Smooth muscle cell (in vitro differentiated cells): ENCODE results near the gene IFITM2. TPM values are rescaled to one million over a fixed set of nuclear protein-coding genes. Genes with fewer than 3 reads are reported as not detected.
"Not testable (repeated sequence)": the region's sequence is repeated elsewhere in the genome, so short reads cannot be mapped to it uniquely, and the experiment has no call there.

ENCODE experiments used
- DNase-seq: peaks from one replicate; lab custom pipeline; 2025; ENCODE audit not compliant: unreplicated experiment; lab: John Stamatoyannopoulos, UW
- H2AFZ ChIP-seq: fragments of 200-600 bp; sonication (generic); 2 replicates; pipeline ENCODE4 v1.6.0; 2016; ENCODE audit warnings: antibody characterized with exemption, low read depth, mild to moderate bottlenecking
- H3F3A ChIP-seq: fragments of 200-600 bp; sonication (generic); 2 replicates; pipeline ENCODE4 v1.6.0; 2017; ENCODE audit warnings: antibody characterized with exemption, low read depth
- H3K27ac ChIP-seq: fragments of 200-600 bp; sonication (generic); 2 replicates; pipeline ENCODE4 v1.5.1; 2016; ENCODE audit warnings: low read depth, mild to moderate bottlenecking
- H3K27me3 ChIP-seq: fragments of 200-600 bp; sonication (generic); 2 replicates; pipeline ENCODE4 v1.6.1; 2016; ENCODE audit warnings: low read depth, mild to moderate bottlenecking
- H3K36me3 ChIP-seq: fragments of 200-600 bp; sonication (generic); 2 replicates; pipeline ENCODE4 v1.5.1; 2016; ENCODE audit warnings: low read depth
- H3K4me1 ChIP-seq: fragments of 200-600 bp; sonication (generic); 2 replicates; pipeline ENCODE4 v1.5.1; 2016; ENCODE audit warnings: low read depth
- H3K4me2 ChIP-seq: fragments of 200-600 bp; sonication (generic); 2 replicates; pipeline ENCODE4 v1.6.0; 2016; ENCODE audit warnings: mild to moderate bottlenecking
- H3K4me3 ChIP-seq: fragments of 200-600 bp; sonication (generic); 2 replicates; pipeline ENCODE4 v1.5.1; 2016; ENCODE audit warnings: mild to moderate bottlenecking
- H3K79me2 ChIP-seq: fragments of 200-600 bp; sonication (generic); 2 replicates; pipeline ENCODE4 v1.6.0; 2016; ENCODE audit warnings: low read depth, mild to moderate bottlenecking
- H3K9ac ChIP-seq: fragments of 200-600 bp; sonication (generic); 2 replicates; pipeline ENCODE4 v1.6.0; 2016; ENCODE audit warnings: low read depth
- H3K9me3 ChIP-seq: fragments of 200-600 bp; sonication (generic); replicated peaks from 2 replicates; pipeline ENCODE4 v1.5.1; 2016; ENCODE audit warnings: low read depth
- H4K20me1 ChIP-seq: fragments of 200-600 bp; sonication (generic); 2 replicates; pipeline ENCODE4 v1.6.0; 2016; ENCODE audit warnings: low read depth
- CTCF ChIP-seq: fragments of 200-600 bp; sonication (generic); IDR thresholded peaks from 2 replicates; pipeline ENCODE4 v1.5.1; 2017; ENCODE audit warnings: borderline replicate concordance, mild to moderate bottlenecking, antibody characterized with exemption; ENCODE audit not compliant: insufficient read depth, poor library complexity, severe bottlenecking
- WGBS: methylation state at CpG from one replicate; pipeline ENCODE4 v1.1.7; 2016; ENCODE audit warnings: low lambda C conversion rate; 5-methylcytosine and 5-hydroxymethylcytosine counted together
- polyA plus RNA-seq: library from polyadenylated mRNA; unstranded; fragments of >200 nt; fragmentation: Nextera tagmentation; extraction: Ambion mirVana; gene quantifications from 2 replicates; pipeline ENCODE4 v1.2.1, GENCODE V29; 2016
- total RNA-seq: library from RNA; depleted of rRNA; stranded (reverse); fragments of >200 nt; gene quantifications from 2 replicates; pipeline ENCODE4 v1.2.3, GENCODE V29; 2014

Gene IFITM2
- total and polyA plus RNA-seq, 2 experiments from 2014 or later: 210 to 1,486 TPM

GRCh38 chr11:285021-285893 lies 22.4 kb upstream of the IFITM2 start:
- no peak overlapping the region for H3K4me2 ChIP-seq
- H3K4me1 ChIP-seq: peaks cover 10% of the 10 kb centered on the region
- peaks cover 5% of the 10 kb centered on the region for H3K27me3 ChIP-seq
- H4K20me1 ChIP-seq: no peaks in the 10 kb centered on the region
- DNase-seq: no peak
- no peaks in the 10 kb centered on the region for H3K36me3 ChIP-seq
- H3K79me2 ChIP-seq: no peaks in the 10 kb centered on the region
- no peaks in the 10 kb centered on the region for H3F3A ChIP-seq
- H2AFZ ChIP-seq: no peak overlapping the region
- 93% methylated on average over 25 of the region's 29 CpGs for WGBS
- no peak overlapping the region for H3K4me3 ChIP-seq
- no peaks in the 10 kb centered on the region for H3K9me3 ChIP-seq
- TF ChIP-seq CTCF: no peak
- no peak overlapping the region for H3K27ac ChIP-seq
- no peak overlapping the region for H3K9ac ChIP-seq

GRCh38 chr11:285894-286220 lies 21.8 kb upstream of the IFITM2 start:
- Histone ChIP-seq H3F3A (no peaks in the 10 kb centered on the region), H3K27ac (no peak overlapping the region), H3K4me2 (no peak overlapping the region), H3K4me1 (peaks cover 10% of the 10 kb centered on the region), H3K79me2 (no peaks in the 10 kb centered on the region), H3K27me3 (peaks cover 5% of the 10 kb centered on the region), H3K9me3 (no peaks in the 10 kb centered on the region), H3K9ac (no peak overlapping the region), H2AFZ (no peak overlapping the region), H3K36me3 (no peaks in the 10 kb centered on the region), H3K4me3 (no peak overlapping the region), H4K20me1 (no peaks in the 10 kb centered on the region)
- no peak for TF ChIP-seq CTCF
- 90% methylated on average over 8 of the region's 8 CpGs for WGBS
- no peak for DNase-seq

GRCh38 chr11:286977-287820 lies 20.4 kb upstream of the IFITM2 start:
- not testable (repeated sequence) for H3K27ac ChIP-seq, H4K20me1 ChIP-seq, DNase-seq, H3K9ac ChIP-seq, H3K27me3 ChIP-seq, H3K4me1 ChIP-seq, H3K4me2 ChIP-seq, H3F3A ChIP-seq, H3K79me2 ChIP-seq, H3K9me3 ChIP-seq, H3K36me3 ChIP-seq, H3K4me3 ChIP-seq, H2AFZ ChIP-seq
- 93% methylated on average over 25 of the region's 27 CpGs for WGBS

GRCh38 chr11:287821-288477 lies 19.7 kb upstream of the IFITM2 start:
- H3K27ac ChIP-seq: no peak overlapping the region
- DNase-seq: no peak
- no peaks in the 10 kb centered on the region for H3F3A ChIP-seq
- no peaks in the 10 kb centered on the region for H3K27me3 ChIP-seq
- no peaks in the 10 kb centered on the region for H3K36me3 ChIP-seq
- no peaks in the 10 kb centered on the region for H3K79me2 ChIP-seq
- 46% methylated on average over 33 of the region's 41 CpGs for WGBS
- H3K4me1 ChIP-seq: peaks cover 10% of the 10 kb centered on the region
- H3K9ac ChIP-seq: no peak overlapping the region
- no peaks in the 10 kb centered on the region for H4K20me1 ChIP-seq
- H3K9me3 ChIP-seq: no peaks in the 10 kb centered on the region
- H3K4me3 ChIP-seq: peak overlapping the region; percentile 85
- H2AFZ ChIP-seq: peak overlapping the region; percentile 56
- no peak for TF ChIP-seq CTCF
- peak overlapping the region; percentile 98 for H3K4me2 ChIP-seq
